ENCODE results near the gene HS1BP3.

Gene HS1BP3

GRCh38 chr2:20637147-20637546, 13.8 kb downstream of the HS1BP3 start:
- Mint-ChIP-seq H3K4me3 (no peak overlapping the region), H3K27ac (no peak overlapping the region), H3K4me1 (peaks cover 23% of the 10 kb centered on the region), H3K36me3 (ENCODE audit: low read depth) (peaks cover 4% of the 10 kb centered on the region), H3K27me3 (ENCODE audit: low read depth) (peaks cover 5% of the 10 kb centered on the region), H3K9me3 (no peaks in the 10 kb centered on the region)
- TF ChIP-seq, protein P1, sequence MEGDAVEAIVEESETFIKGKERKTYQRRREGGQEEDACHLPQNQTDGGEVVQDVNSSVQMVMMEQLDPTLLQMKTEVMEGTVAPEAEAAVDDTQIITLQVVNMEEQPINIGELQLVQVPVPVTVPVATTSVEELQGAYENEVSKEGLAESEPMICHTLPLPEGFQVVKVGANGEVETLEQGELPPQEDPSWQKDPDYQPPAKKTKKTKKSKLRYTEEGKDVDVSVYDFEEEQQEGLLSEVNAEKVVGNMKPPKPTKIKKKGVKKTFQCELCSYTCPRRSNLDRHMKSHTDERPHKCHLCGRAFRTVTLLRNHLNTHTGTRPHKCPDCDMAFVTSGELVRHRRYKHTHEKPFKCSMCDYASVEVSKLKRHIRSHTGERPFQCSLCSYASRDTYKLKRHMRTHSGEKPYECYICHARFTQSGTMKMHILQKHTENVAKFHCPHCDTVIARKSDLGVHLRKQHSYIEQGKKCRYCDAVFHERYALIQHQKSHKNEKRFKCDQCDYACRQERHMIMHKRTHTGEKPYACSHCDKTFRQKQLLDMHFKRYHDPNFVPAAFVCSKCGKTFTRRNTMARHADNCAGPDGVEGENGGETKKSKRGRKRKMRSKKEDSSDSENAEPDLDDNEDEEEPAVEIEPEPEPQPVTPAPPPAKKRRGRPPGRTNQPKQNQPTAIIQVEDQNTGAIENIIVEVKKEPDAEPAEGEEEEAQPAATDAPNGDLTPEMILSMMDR (IDR thresholded peaks at IDR 0.05; ENCODE audit: unreplicated experiment in 3 of 3) = no peak

GRCh38 chr2:20635675-20636584, 15.0 kb downstream of the HS1BP3 start:
- Mint-ChIP-seq H3K27ac (peak overlapping the region; percentile 67 to 84 (median 71)), H3K27me3 (ENCODE audit: low read depth) (peaks cover 5% of the 10 kb centered on the region), H3K4me1 (peaks cover 30% of the 10 kb centered on the region), H3K9me3 (no peaks in the 10 kb centered on the region), H3K4me3 (no peak overlapping the region), H3K36me3 (ENCODE audit: low read depth) (peaks cover 4% of the 10 kb centered on the region)
- TF ChIP-seq, protein P1 (IDR thresholded peaks at IDR 0.05; ENCODE audit: unreplicated experiment in 3 of 3) = peak; percentile 91 to 98 (median 98)

GRCh38 chr2:20635113-20635510, 15.8 kb downstream of the HS1BP3 start:
- TF ChIP-seq, protein P1 (IDR thresholded peaks at IDR 0.05; ENCODE audit: unreplicated experiment in 3 of 3) = no peak
- Mint-ChIP-seq H3K4me3 (no peak overlapping the region), H3K4me1 (peaks cover 30% of the 10 kb centered on the region), H3K9me3 (no peaks in the 10 kb centered on the region), H3K36me3 (ENCODE audit: low read depth) (peaks cover 4% of the 10 kb centered on the region), H3K27me3 (ENCODE audit: low read depth) (peaks cover 8% of the 10 kb centered on the region), H3K27ac (peak overlapping the region; percentile 67 to 84 (median 71))

DNA sequence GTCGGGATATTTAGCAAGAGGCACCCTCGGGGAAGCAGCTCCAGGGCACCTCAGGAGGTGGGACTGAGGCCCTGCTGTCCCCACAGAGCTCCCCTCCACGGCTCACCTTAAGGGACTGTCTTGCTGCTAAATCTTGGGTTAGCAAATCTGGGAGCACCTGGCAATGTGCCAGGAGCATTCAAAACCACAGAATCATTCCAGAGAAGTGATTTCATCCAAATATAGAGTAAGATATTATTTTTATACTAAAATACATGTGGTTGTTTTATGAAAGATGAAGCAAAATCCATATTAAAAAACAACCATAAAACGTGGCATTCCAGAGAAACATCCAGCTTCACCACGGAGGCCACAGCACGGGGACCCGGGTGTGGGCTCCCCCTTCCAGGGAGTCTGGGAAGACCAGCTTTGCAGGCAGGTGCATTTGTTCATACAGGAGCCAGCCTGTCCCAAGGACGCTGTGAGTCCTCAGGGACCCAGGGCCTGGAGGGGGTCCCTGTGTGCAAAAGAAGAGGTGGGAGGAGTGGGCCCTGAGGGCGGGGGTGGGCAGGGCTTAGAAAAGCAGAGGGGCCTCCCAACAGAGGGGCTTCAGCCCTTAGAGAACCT, 16.3 kb downstream of the HS1BP3 start:
- Mint-ChIP-seq H3K9me3 (no peaks in the 10 kb centered on the region), H3K27ac (peak overlapping the region in 2 of 3 experiments; percentile 67 to 88), H3K36me3 (ENCODE audit: low read depth) (peaks cover 4% of the 10 kb centered on the region), H3K4me3 (no peak overlapping the region), H3K4me1 (peaks cover 33% of the 10 kb centered on the region), H3K27me3 (ENCODE audit: low read depth) (peaks cover 8% of the 10 kb centered on the region)
- TF ChIP-seq, protein P1 (IDR thresholded peaks at IDR 0.05; ENCODE audit: unreplicated experiment in 3 of 3) = no peak

- peaks cover 6% of the 10 kb centered on the region for H3K27me3 Mint-ChIP-seq (ENCODE audit: low read depth)
- H3K9me3 Mint-ChIP-seq = no peaks in the 10 kb centered on the region
- TF ChIP-seq, protein P1 (IDR thresholded peaks at IDR 0.05; ENCODE audit: unreplicated experiment in 3 of 3) = no peak
- no peaks in the 10 kb centered on the region for H3K36me3 Mint-ChIP-seq (ENCODE audit: low read depth)
- peak overlapping the region in 2 of 3 experiments; percentile 67 to 88 for H3K27ac Mint-ChIP-seq
- no peak overlapping the region for H3K4me3 Mint-ChIP-seq
- peaks cover 37% of the 10 kb centered on the region for H3K4me1 Mint-ChIP-seq
These were observed 16.9 kb downstream of the HS1BP3 start for GRCh38 chr2:20633794-20634506.

Measured in nephron (organoid).